Esophagus squamous epithelium (tissue), 4 donors: Measurements from ENCODE around the gene MPI.

Experiments used
- CTCF ChIP-seq, 6 experiments: fragments of 450-650 bp in 4 of 6; fragments of 200-600 bp in 2 of 6; sonication (generic) in 2 of 6; IDR thresholded peaks; one replicate each; pipeline ENCODE4 v1.5.1; 2016 to 2019; ENCODE audit warnings: antibody characterized with exemption in 6 of 6, mild to moderate bottlenecking in 4 of 6, moderate library complexity in 4 of 6
- POLR2A ChIP-seq, 4 donors: fragments of 450-650 bp; IDR thresholded peaks; one replicate each; pipeline ENCODE4 v1.6.1; 2017; ENCODE audit warnings: antibody characterized with exemption in 4 of 4, mild to moderate bottlenecking in 4 of 4, moderate library complexity in 3 of 4

- TF ChIP-seq CTCF (IDR thresholded peaks at IDR 0.05): peak in 1 of 6 experiments; percentile 10
- TF ChIP-seq POLR2A (IDR thresholded peaks at IDR 0.05): no peak
These were observed 2.5 kb downstream of the MPI start for GRCh38 chr15:74892313-74892712.
